SU-DHL-6 (cell line): ENCODE results near the gene PCYT1B.

ENCODE experiments used
- EZH2phosphoT487 ChIP-seq: fragments of 200-600 bp; sonication (generic), shearing (Covaris generic); conservative IDR thresholded peaks from 2 replicates; pipeline ENCODE4 v1.6.1; 2018; ENCODE audit warnings: mild to moderate bottlenecking, antibody characterized with exemption, low read length, moderate library complexity, mixed read lengths
- TF ChIP-seq, protein P1 (sequence below): fragments of 200-600 bp; sonication (generic); IDR thresholded peaks from one replicate; pipeline ENCODE4 v1.5.1; 2017; ENCODE audit warnings: antibody characterized with exemption, mild to moderate bottlenecking, low read length, moderate library complexity; ENCODE audit not compliant: insufficient read depth, poor library complexity, severe bottlenecking

DNA sequence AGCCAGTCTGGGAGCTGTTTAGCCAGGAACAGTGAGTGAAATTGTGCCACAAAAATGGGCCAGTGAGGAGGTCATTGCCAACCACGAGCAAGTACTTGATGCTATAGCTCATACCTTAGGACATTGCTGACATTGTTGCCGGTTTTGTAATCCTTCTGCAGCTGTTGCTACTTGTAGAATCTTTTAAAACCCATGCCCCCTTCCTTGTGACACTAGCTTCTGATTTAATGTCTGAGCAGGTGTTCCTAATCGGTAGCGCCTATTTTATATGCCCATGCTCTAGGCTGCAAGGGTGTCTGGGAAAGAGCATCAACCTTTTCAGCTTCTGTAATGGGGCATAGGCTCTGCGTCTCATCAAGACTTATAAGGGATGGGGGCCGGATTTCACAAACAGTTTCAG, 49.1 kb upstream of the PCYT1B start:
- TF ChIP-seq, protein P1, sequence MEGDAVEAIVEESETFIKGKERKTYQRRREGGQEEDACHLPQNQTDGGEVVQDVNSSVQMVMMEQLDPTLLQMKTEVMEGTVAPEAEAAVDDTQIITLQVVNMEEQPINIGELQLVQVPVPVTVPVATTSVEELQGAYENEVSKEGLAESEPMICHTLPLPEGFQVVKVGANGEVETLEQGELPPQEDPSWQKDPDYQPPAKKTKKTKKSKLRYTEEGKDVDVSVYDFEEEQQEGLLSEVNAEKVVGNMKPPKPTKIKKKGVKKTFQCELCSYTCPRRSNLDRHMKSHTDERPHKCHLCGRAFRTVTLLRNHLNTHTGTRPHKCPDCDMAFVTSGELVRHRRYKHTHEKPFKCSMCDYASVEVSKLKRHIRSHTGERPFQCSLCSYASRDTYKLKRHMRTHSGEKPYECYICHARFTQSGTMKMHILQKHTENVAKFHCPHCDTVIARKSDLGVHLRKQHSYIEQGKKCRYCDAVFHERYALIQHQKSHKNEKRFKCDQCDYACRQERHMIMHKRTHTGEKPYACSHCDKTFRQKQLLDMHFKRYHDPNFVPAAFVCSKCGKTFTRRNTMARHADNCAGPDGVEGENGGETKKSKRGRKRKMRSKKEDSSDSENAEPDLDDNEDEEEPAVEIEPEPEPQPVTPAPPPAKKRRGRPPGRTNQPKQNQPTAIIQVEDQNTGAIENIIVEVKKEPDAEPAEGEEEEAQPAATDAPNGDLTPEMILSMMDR: no peak
- TF ChIP-seq EZH2phosphoT487: no peak
